GM19438 (cell line): ENCODE data around the gene TBATA.

Source experiments
- ATAC-seq: cut with Tn5 transposase; IDR thresholded peaks from one replicate; pipeline ENCODE4 v1.9.1; 2021; ENCODE audit warnings: low read depth; ENCODE audit not compliant: unreplicated experiment

TBATA gene

GRCh38 chr10:70747192-70747965 lies 37.8 kb downstream of the TBATA start:
- no peak for ATAC-seq

- ATAC-seq, result no peak
These were observed 39.6 kb downstream of the TBATA start for GRCh38 chr10:70745555-70745954.

GRCh38 chr10:70744617-70745143 lies 40.5 kb downstream of the TBATA start:
- no peak for ATAC-seq

GRCh38 chr10:70743879-70744278 lies 41.3 kb downstream of the TBATA start:
- no peak for ATAC-seq

- no peak for ATAC-seq
These were observed 41.8 kb downstream of the TBATA start for GRCh38 chr10:70743430-70743788.

GRCh38 chr10:70742537-70743429 lies 42.4 kb downstream of the TBATA start:
- ATAC-seq, result no peak

GRCh38 chr10:70740406-70741288 lies 44.5 kb downstream of the TBATA start:
- ATAC-seq, result no peak

- ATAC-seq, result no peak
These were observed 46.4 kb downstream of the TBATA start for GRCh38 chr10:70738761-70739121.

- ATAC-seq, result no peak
These were observed 47.0 kb downstream of the TBATA start for GRCh38 chr10:70738006-70738760.

GRCh38 chr10:70737250-70737649 lies 47.9 kb downstream of the TBATA start:
- no peak for ATAC-seq

GRCh38 chr10:70736525-70736924 lies 48.7 kb downstream of the TBATA start:
- ATAC-seq, result no peak

GRCh38 chr10:70735161-70735560 lies 50.0 kb downstream of the TBATA start:
- ATAC-seq, result no peak

- no peak for ATAC-seq
These were observed 52.1 kb downstream of the TBATA start for GRCh38 chr10:70733051-70733450.

- no peak for ATAC-seq
These were observed 52.6 kb downstream of the TBATA start for GRCh38 chr10:70732569-70732968.

GRCh38 chr10:70730955-70731354 lies 54.2 kb downstream of the TBATA start:
- ATAC-seq, result no peak

- no peak for ATAC-seq
These were observed 55.3 kb downstream of the TBATA start for GRCh38 chr10:70729763-70730357.

GRCh38 chr10:70728328-70728727 lies 56.8 kb downstream of the TBATA start:
- no peak for ATAC-seq

GRCh38 chr10:70726909-70727495 lies 58.2 kb downstream of the TBATA start:
- no peak for ATAC-seq

- no peak for ATAC-seq
These were observed 61.4 kb downstream of the TBATA start for GRCh38 chr10:70723771-70724170.
